A673 (cell line): ENCODE results near the gene CYP21A2.
"Not testable (repeated sequence)": the region's sequence is repeated elsewhere in the genome, so short reads cannot be mapped to it uniquely, and the experiment has no call there.

Source experiments
- EZH2 ChIP-seq: fragments of 200-600 bp; sonication (generic); IDR thresholded peaks from 2 replicates; pipeline ENCODE4 v1.6.1; 2017; ENCODE audit warnings: borderline replicate concordance, low read depth, mild to moderate bottlenecking, mixed read lengths, antibody characterized with exemption, low read length; ENCODE audit not compliant: poor library complexity, severe bottlenecking
- TF ChIP-seq, protein P1 (sequence below): fragments of 300-800, 200-600 bp; sonication (generic); conservative IDR thresholded peaks from 2 replicates; pipeline ENCODE4 v1.5.1; 2017; ENCODE audit warnings: low read depth, mild to moderate bottlenecking, antibody characterized with exemption, low read length, moderate library complexity, mixed read lengths

DNA sequence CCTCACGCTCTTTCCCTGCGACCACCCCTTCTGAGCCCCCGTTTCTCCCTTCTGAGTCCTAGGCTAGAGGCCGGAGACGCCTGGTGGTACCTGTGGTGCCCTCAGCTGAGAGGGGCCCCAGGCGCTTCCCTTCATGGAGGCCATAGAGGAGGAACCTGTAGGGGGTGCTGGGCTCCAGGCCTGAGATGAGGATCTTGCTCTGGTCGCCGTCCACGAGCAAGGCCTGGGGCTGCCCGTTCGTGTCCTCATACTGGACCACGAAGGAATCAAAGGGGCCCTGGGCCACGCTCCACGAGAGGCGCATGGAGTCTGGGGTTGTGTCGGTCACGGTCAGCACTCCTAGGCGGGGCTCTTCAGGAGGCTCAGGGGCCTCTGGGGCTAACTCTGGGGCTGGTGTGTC lies 6.7 kb downstream of the CYP21A2 start:
- TF ChIP-seq, protein P1, sequence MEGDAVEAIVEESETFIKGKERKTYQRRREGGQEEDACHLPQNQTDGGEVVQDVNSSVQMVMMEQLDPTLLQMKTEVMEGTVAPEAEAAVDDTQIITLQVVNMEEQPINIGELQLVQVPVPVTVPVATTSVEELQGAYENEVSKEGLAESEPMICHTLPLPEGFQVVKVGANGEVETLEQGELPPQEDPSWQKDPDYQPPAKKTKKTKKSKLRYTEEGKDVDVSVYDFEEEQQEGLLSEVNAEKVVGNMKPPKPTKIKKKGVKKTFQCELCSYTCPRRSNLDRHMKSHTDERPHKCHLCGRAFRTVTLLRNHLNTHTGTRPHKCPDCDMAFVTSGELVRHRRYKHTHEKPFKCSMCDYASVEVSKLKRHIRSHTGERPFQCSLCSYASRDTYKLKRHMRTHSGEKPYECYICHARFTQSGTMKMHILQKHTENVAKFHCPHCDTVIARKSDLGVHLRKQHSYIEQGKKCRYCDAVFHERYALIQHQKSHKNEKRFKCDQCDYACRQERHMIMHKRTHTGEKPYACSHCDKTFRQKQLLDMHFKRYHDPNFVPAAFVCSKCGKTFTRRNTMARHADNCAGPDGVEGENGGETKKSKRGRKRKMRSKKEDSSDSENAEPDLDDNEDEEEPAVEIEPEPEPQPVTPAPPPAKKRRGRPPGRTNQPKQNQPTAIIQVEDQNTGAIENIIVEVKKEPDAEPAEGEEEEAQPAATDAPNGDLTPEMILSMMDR, result not testable (repeated sequence)
- not testable (repeated sequence) for TF ChIP-seq EZH2
